K562 (cell line): ENCODE measurements around the gene AREL1. TPM values are rescaled to one million over a fixed set of nuclear protein-coding genes. Genes with fewer than 3 reads are reported as not detected.

ENCODE experiments used
- ARNT ChIP-seq, 2 experiments: fragments of 450-650 bp; IDR thresholded peaks; 2 replicates each; pipeline ENCODE4 v1.6.1; 2016; ENCODE audit warnings: mild to moderate bottlenecking in 1 of 2
- CAMTA2 ChIP-seq: fragments of 250-450 bp; sonication (Bioruptor Pico); conservative IDR thresholded peaks from 2 replicates; pipeline ENCODE4 v1.5.1; 2022
- ERF ChIP-seq: fragments of 450-650 bp; formaldehyde crosslinking; IDR thresholded peaks from 2 replicates; pipeline ENCODE4 v1.4.0; 2020; ENCODE audit warnings: mild to moderate bottlenecking, mixed read lengths
- FOSL1 ChIP-seq: fragments of 200-800 bp; sonication (Bioruptor generic); conservative IDR thresholded peaks from 2 replicates; pipeline ENCODE4 v1.6.1; 2016; ENCODE audit warnings: missing genetic modification characterization, missing compliant biosample characterization
- KLF16 ChIP-seq: IDR thresholded peaks from 2 replicates; pipeline ENCODE4 v1.6.1; 2016; ENCODE audit warnings: antibody characterized with exemption
- MAFG ChIP-seq: fragments of 450-650 bp; conservative IDR thresholded peaks from 2 replicates; pipeline ENCODE4 v1.6.1; 2016; ENCODE audit warnings: missing genetic modification characterization, missing compliant biosample characterization
- SMARCA4 ChIP-seq: fragments of 450-650 bp; IDR thresholded peaks from 2 replicates; pipeline ENCODE4 v1.6.1; 2016
- ZEB2 ChIP-seq: fragments of 450-650 bp; IDR thresholded peaks from 2 replicates; pipeline ENCODE4 v1.6.1; 2016
- ZFP30 ChIP-seq: fragments of 250-450 bp; sonication (Bioruptor Pico); IDR thresholded peaks from 2 replicates; pipeline ENCODE4 v1.8.0; 2022; ENCODE audit warnings: moderate library complexity, mild to moderate bottlenecking, inconsistent platforms, borderline replicate concordance
- ZFX ChIP-seq: sonication (generic); formaldehyde crosslinking; IDR thresholded peaks from 2 replicates; pipeline ENCODE4 v1.8.0; 2022; ENCODE audit warnings: mild to moderate bottlenecking, missing genetic modification reagents, moderate library complexity
- ZNF197 ChIP-seq: fragments of 200-800 bp; sonication (Bioruptor generic); IDR thresholded peaks from 2 replicates; pipeline ENCODE4 v1.6.1; 2016; ENCODE audit warnings: low read depth, missing genetic modification characterization, missing compliant biosample characterization
- ZNF274 ChIP-seq: IDR thresholded peaks from 2 replicates; pipeline ENCODE4 v1.6.1; 2011; ENCODE audit warnings: low read depth, mild to moderate bottlenecking, low read length, moderate library complexity, borderline replicate concordance
- polyA plus RNA-seq, 8 experiments: library from polyadenylated mRNA; depleted of rRNA in 4 of 8; stranded (reverse) in 5 of 8; unstranded in 3 of 8; fragments of >200 nt; fragmentation: Nextera tagmentation in 2 of 8; fragmentation: Illumina TruSeq in 1 of 8; extraction: Ambion mirVana in 2 of 8; extraction: Trizol in 1 of 8; gene quantifications; 2 replicates each; pipeline versions ENCODE4 v1.2.1 to v1.2.3, GENCODE V29; 2011 to 2014; ENCODE audit warnings: inconsistent platforms in 1 of 8, missing spikeins in 1 of 8
- total RNA-seq, 7 experiments: library from RNA; depleted of rRNA in 6 of 7; stranded (reverse); fragments of >200 nt in 6 of 7; fragmentation: Illumina TruSeq in 2 of 7; extraction: Trizol in 2 of 7; gene quantifications; 2 replicates each; pipeline versions ENCODE4 v1.2.1 to v1.2.3, GENCODE V29; 2011 to 2021; ENCODE audit warnings: low replicate concordance in 1 of 7
- TF ChIP-seq, protein P1 (sequence below): fragments of 450-650 bp; IDR thresholded peaks from 2 replicates; pipeline ENCODE4 v1.6.1; 2018; ENCODE audit not compliant: partially characterized antibody
- TF ChIP-seq, protein P2 (sequence below): fragments of 450-650 bp; IDR thresholded peaks from one replicate; pipeline ENCODE4 v1.6.1; 2018; ENCODE audit warnings: mild to moderate bottlenecking, moderate library complexity; ENCODE audit not compliant: partially characterized antibody
- TF ChIP-seq, protein P3 (sequence below): IDR thresholded peaks from 3 replicates; pipeline ENCODE4 v1.6.1; 2011; ENCODE audit warnings: borderline replicate concordance, mild to moderate bottlenecking; ENCODE audit not compliant: insufficient read length, insufficient read depth
- TF ChIP-seq, protein P4 (sequence below): fragments of 450-650 bp; IDR thresholded peaks from 2 replicates; pipeline ENCODE4 v1.6.1; 2016; ENCODE audit warnings: missing biosample characterization, missing genetic modification characterization
- TF ChIP-seq, protein P5 (sequence below): sonication (generic); formaldehyde crosslinking; IDR thresholded peaks from 2 replicates; pipeline ENCODE4 v1.8.1; 2022; ENCODE audit warnings: missing genetic modification reagents
- TF ChIP-seq, protein P6 (sequence below): sonication (generic); formaldehyde crosslinking; IDR thresholded peaks from 2 replicates; pipeline ENCODE4 v1.8.0; 2022; ENCODE audit warnings: mild to moderate bottlenecking, low read depth, missing genetic modification reagents

Gene AREL1
- total and polyA plus RNA-seq, 9 of the 15 experiments (the other 6 are each of a cell fraction or from before 2014, with no cell fraction given) = 6.0 to 24.8 (median 16.6) TPM

DNA sequence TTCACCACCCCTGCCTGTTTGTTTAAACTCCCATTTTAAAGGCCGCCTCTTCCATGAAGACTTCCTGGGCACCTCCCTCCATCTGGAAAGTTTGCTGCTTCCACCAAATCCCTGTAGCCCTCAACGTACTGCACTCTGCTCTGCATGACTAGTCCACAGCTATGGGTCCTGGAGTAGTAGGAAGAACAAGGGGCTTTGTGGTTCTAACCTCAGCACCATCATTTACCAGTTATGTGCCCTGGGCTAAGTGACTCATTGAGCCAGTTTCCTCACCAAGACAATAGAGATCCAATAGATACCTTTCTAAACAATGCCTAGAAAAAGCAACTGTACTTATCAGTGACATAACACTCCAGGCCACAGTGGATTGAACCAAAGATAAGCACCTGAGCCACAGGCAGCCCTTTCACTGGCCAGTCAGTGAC, 92.4 kb downstream of the AREL1 start (continued):
- TF ChIP-seq ERF (CRISPR knock-in tag) = no peak
- TF ChIP-seq, protein P1, sequence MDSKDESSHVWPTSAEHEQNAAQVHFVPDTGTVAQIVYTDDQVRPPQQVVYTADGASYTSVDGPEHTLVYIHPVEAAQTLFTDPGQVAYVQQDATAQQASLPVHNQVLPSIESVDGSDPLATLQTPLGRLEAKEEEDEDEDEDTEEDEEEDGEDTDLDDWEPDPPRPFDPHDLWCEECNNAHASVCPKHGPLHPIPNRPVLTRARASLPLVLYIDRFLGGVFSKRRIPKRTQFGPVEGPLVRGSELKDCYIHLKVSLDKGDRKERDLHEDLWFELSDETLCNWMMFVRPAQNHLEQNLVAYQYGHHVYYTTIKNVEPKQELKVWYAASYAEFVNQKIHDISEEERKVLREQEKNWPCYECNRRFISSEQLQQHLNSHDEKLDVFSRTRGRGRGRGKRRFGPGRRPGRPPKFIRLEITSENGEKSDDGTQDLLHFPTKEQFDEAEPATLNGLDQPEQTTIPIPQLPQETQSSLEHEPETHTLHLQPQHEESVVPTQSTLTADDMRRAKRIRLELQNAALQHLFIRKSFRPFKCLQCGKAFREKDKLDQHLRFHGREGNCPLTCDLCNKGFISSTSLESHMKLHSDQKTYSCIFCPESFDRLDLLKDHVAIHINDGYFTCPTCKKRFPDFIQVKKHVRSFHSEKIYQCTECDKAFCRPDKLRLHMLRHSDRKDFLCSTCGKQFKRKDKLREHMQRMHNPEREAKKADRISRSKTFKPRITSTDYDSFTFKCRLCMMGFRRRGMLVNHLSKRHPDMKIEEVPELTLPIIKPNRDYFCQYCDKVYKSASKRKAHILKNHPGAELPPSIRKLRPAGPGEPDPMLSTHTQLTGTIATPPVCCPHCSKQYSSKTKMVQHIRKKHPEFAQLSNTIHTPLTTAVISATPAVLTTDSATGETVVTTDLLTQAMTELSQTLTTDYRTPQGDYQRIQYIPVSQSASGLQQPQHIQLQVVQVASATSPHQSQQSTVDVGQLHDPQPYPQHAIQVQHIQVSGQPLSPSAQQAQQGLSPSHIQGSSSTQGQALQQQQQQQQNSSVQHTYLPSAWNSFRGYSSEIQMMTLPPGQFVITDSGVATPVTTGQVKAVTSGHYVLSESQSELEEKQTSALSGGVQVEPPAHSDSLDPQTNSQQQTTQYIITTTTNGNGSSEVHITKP = no peak
- TF ChIP-seq, protein P2, sequence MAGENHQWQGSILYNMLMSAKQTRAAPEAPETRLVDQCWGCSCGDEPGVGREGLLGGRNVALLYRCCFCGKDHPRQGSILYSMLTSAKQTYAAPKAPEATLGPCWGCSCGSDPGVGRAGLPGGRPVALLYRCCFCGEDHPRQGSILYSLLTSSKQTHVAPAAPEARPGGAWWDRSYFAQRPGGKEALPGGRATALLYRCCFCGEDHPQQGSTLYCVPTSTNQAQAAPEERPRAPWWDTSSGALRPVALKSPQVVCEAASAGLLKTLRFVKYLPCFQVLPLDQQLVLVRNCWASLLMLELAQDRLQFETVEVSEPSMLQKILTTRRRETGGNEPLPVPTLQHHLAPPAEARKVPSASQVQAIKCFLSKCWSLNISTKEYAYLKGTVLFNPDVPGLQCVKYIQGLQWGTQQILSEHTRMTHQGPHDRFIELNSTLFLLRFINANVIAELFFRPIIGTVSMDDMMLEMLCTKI = no peak
- TF ChIP-seq MAFG (tag) = no peak
- TF ChIP-seq, protein P3, sequence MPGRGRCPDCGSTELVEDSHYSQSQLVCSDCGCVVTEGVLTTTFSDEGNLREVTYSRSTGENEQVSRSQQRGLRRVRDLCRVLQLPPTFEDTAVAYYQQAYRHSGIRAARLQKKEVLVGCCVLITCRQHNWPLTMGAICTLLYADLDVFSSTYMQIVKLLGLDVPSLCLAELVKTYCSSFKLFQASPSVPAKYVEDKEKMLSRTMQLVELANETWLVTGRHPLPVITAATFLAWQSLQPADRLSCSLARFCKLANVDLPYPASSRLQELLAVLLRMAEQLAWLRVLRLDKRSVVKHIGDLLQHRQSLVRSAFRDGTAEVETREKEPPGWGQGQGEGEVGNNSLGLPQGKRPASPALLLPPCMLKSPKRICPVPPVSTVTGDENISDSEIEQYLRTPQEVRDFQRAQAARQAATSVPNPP = no peak
- TF ChIP-seq, protein P4, sequence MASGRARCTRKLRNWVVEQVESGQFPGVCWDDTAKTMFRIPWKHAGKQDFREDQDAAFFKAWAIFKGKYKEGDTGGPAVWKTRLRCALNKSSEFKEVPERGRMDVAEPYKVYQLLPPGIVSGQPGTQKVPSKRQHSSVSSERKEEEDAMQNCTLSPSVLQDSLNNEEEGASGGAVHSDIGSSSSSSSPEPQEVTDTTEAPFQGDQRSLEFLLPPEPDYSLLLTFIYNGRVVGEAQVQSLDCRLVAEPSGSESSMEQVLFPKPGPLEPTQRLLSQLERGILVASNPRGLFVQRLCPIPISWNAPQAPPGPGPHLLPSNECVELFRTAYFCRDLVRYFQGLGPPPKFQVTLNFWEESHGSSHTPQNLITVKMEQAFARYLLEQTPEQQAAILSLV (tag) = no peak
- TF ChIP-seq, protein P5, sequence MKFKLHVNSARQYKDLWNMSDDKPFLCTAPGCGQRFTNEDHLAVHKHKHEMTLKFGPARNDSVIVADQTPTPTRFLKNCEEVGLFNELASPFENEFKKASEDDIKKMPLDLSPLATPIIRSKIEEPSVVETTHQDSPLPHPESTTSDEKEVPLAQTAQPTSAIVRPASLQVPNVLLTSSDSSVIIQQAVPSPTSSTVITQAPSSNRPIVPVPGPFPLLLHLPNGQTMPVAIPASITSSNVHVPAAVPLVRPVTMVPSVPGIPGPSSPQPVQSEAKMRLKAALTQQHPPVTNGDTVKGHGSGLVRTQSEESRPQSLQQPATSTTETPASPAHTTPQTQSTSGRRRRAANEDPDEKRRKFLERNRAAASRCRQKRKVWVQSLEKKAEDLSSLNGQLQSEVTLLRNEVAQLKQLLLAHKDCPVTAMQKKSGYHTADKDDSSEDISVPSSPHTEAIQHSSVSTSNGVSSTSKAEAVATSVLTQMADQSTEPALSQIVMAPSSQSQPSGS (CRISPR knock-in tag) = no peak
- peak; percentile 83 for TF ChIP-seq ZEB2
- TF ChIP-seq SMARCA4 = peak; percentile 83
- no peak for TF ChIP-seq ZNF197
- peak; percentile 52; the same call in 1 of the 2 replicates for TF ChIP-seq KLF16
- TF ChIP-seq ZFP30 (CRISPR knock-in tag) = no peak
- no peak for TF ChIP-seq ZFX (CRISPR knock-in tag)
- TF ChIP-seq, protein P6, sequence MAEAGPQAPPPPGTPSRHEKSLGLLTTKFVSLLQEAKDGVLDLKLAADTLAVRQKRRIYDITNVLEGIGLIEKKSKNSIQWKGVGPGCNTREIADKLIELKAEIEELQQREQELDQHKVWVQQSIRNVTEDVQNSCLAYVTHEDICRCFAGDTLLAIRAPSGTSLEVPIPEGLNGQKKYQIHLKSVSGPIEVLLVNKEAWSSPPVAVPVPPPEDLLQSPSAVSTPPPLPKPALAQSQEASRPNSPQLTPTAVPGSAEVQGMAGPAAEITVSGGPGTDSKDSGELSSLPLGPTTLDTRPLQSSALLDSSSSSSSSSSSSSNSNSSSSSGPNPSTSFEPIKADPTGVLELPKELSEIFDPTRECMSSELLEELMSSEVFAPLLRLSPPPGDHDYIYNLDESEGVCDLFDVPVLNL (CRISPR knock-in tag) = no peak
- TF ChIP-seq ARNT (IDR thresholded peaks at IDR 0.05) = no peak
- TF ChIP-seq CAMTA2 = no peak
- no peak for TF ChIP-seq ZNF274
- peak; percentile 94 for TF ChIP-seq FOSL1 (tag)
